B cell (primary cell): Measurements from ENCODE around the gene C3orf18. TPM values are rescaled to one million over a fixed set of nuclear protein-coding genes. Genes with fewer than 3 reads are reported as not detected.

Source experiments
- ATAC-seq: fragments of 200-7000 bp; cut with Tn5 transposase; one replicate; pipeline ENCODE4 v1.10.0; 2021; ENCODE audit warnings: low read depth, mild to moderate bottlenecking, moderate number of reproducible peaks, moderate library complexity
- CTCF ChIA-PET: fragments of 350-600 bp; sonication (Branson Sonifier 250); formaldehyde crosslinking; loops from one replicate; lab custom pipeline; 2021; ENCODE audit warnings: antibody characterized with exemption, inconsistent platforms; lab: Charles Lee
- POLR2A ChIA-PET: fragments of 350-600 bp; sonication (Branson Sonifier 250); formaldehyde crosslinking; loops from one replicate; lab custom pipeline; 2021; ENCODE audit warnings: antibody characterized with exemption; lab: Charles Lee
- DNase-seq: peaks from one replicate; pipeline ENCODE4 v3.0.0; 2013
- H2AFZ ChIP-seq: 2 replicates; pipeline ENCODE4 v1.6.1; 2012; ENCODE audit warnings: mild to moderate bottlenecking, low read depth, low read length; ENCODE audit not compliant: insufficient read depth, poor library complexity, severe bottlenecking
- H3K27ac ChIP-seq, 2 donors: 1 replicate in 1 of 2; 2 replicates in 1 of 2; pipeline ENCODE4 v1.5.1; 2012 to 2013; ENCODE audit warnings: low read length in 2 of 2, mild to moderate bottlenecking in 2 of 2, moderate library complexity in 1 of 2
- H3K27me3 ChIP-seq, 4 experiments: fragments of 200-600 bp in 1 of 4; sonication (generic) in 1 of 4; replicated peaks in 1 of 4; 1 replicate in 2 of 4; 2 replicates in 2 of 4; pipeline versions ENCODE4 v1.6.1 to v1.7.0; 2013 to 2016; ENCODE audit warnings: low read length in 3 of 4, mild to moderate bottlenecking in 2 of 4, mixed read lengths in 1 of 4, moderate library complexity in 1 of 4; ENCODE audit not compliant: insufficient read depth in 4 of 4, control insufficient read depth in 3 of 4; ENCODE audit errors: control extremely low read depth in 1 of 4
- H3K36me3 ChIP-seq, 2 experiments: replicated peaks in 1 of 2; 1 replicate in 1 of 2; 2 replicates in 1 of 2; pipeline versions ENCODE4 v1.6.1 to v1.7.1; 2013; ENCODE audit warnings: low read length in 1 of 2; ENCODE audit not compliant: insufficient read depth in 2 of 2, control insufficient read depth in 1 of 2; ENCODE audit errors: control extremely low read depth in 1 of 2, extremely low read depth in 1 of 2
- H3K4me1 ChIP-seq, 2 donors: fragments of 200-600 bp in 1 of 2; sonication (generic) in 1 of 2; 1 replicate in 1 of 2; 2 replicates in 1 of 2; pipeline versions ENCODE4 v1.5.1 to v1.6.1; 2013 to 2017; ENCODE audit warnings: low read length in 2 of 2; ENCODE audit not compliant: control insufficient read depth in 2 of 2, insufficient read depth in 2 of 2
- H3K4me2 ChIP-seq: replicated peaks from 2 replicates; pipeline ENCODE3; 2012; ENCODE audit warnings: mild to moderate bottlenecking, low read depth, low read length; ENCODE audit not compliant: poor library complexity, severe bottlenecking
- H3K4me3 ChIP-seq, 5 experiments: fragments of 200-600 bp in 1 of 5; sonication (generic) in 1 of 5; 1 replicate in 3 of 5; 2 replicates in 2 of 5; pipeline versions ENCODE4 v1.5.1 to v1.7.0; 2011 to 2016; ENCODE audit warnings: low read length in 4 of 5, mild to moderate bottlenecking in 4 of 5, low read depth in 2 of 5, control low read depth in 1 of 5, moderate library complexity in 1 of 5; ENCODE audit not compliant: insufficient read depth in 1 of 5; ENCODE audit errors: control extremely low read depth in 1 of 5, extremely low read depth in 1 of 5
- H3K79me2 ChIP-seq: fragments of 200-600 bp; sonication (generic); one replicate; pipeline ENCODE4 v1.6.0; 2016; ENCODE audit warnings: low read length; ENCODE audit not compliant: control insufficient read depth, insufficient read depth
- H3K9ac ChIP-seq: fragments of 200-600 bp; sonication (generic); 2 replicates; pipeline ENCODE4 v1.6.1; 2017; ENCODE audit warnings: mild to moderate bottlenecking, low read length, moderate library complexity
- H3K9me3 ChIP-seq, 3 donors: one replicate each; pipeline versions ENCODE4 v1.6.1 to v1.7.1; 2013; ENCODE audit warnings: low read length in 2 of 3; ENCODE audit not compliant: control insufficient read depth in 2 of 3, insufficient read depth in 1 of 3; ENCODE audit errors: control extremely low read depth in 1 of 3
- H4K20me1 ChIP-seq: 2 replicates; pipeline ENCODE4 v1.6.0; 2012; ENCODE audit warnings: mild to moderate bottlenecking, low read length; ENCODE audit not compliant: insufficient read depth, control insufficient read depth, poor library complexity, severe bottlenecking
- H3K27ac Mint-ChIP-seq: one replicate; pipeline ENCODE4 v1.8.0; 2021; ENCODE audit warnings: mixed read lengths
- H3K27me3 Mint-ChIP-seq: one replicate; pipeline ENCODE4 v1.8.0; 2021; ENCODE audit warnings: mixed read lengths
- H3K4me1 Mint-ChIP-seq: one replicate; pipeline ENCODE4 v1.8.0; 2021; ENCODE audit warnings: mixed read lengths
- H3K4me3 Mint-ChIP-seq: one replicate; pipeline ENCODE4 v1.8.0; 2021; ENCODE audit warnings: mixed read lengths
- H3K9me3 Mint-ChIP-seq: one replicate; pipeline ENCODE4 v1.8.0; 2022; ENCODE audit warnings: mixed read lengths; ENCODE audit not compliant: insufficient read depth
- CTCF ChIP-seq: fragments of 200-600 bp; IDR thresholded peaks from one replicate; pipeline ENCODE4 v1.8.0; 2022; ENCODE audit warnings: antibody characterized with exemption, mild to moderate bottlenecking
- EZH2 ChIP-seq: IDR thresholded peaks from 2 replicates; pipeline ENCODE4 v1.6.1; 2012; ENCODE audit warnings: borderline replicate concordance, low read depth, mild to moderate bottlenecking, moderate library complexity, low read length; ENCODE audit not compliant: insufficient read depth, poor library complexity, severe bottlenecking
- WGBS: methylation state at CpG from one replicate; pipeline ENCODE4 v1.1.5; 2013; ENCODE audit warnings: missing lambda C conversion rate; ENCODE audit not compliant: insufficient coverage; 5-methylcytosine and 5-hydroxymethylcytosine counted together
- intact Hi-C: fragments of 100-400 bp; cut with micrococcal nuclease; formaldehyde crosslinking; loops from one replicate; pipeline ENCODE4 v1.10.0; 2022
- polyA plus RNA-seq: library from polyadenylated mRNA; depleted of rRNA; stranded (reverse); fragments of >200 nt; gene quantifications from 2 replicates; pipeline ENCODE4 v1.2.3, GENCODE V29; 2012
- total RNA-seq, 2 donors: library from RNA; stranded (reverse); fragments of 120-200 nt in 1 of 2; gene quantifications; 1 replicate in 1 of 2; 2 replicates in 1 of 2; pipeline versions ENCODE4 v1.2.3 to v1.2.4, GENCODE V29; 2013 to 2022

C3orf18 gene
- total and polyA plus RNA-seq, 2 donors (not counting 1 experiment from before 2014, with no cell fraction given) = 14.3 to 15.4 TPM

GRCh38 chr3:50609071-50609762, 41.7 kb upstream of the C3orf18 start:
- H3K27ac ChIP-seq = no peak overlapping the region
- Mint-ChIP-seq H3K27me3 (no peaks in the 10 kb centered on the region), H3K9me3 (no peaks in the 10 kb centered on the region), H3K27ac (no peak overlapping the region), H3K4me3 (no peak overlapping the region), H3K4me1 (peaks cover 49% of the 10 kb centered on the region)
- no peaks in the 10 kb centered on the region for H3K9me3 ChIP-seq
- no peaks in the 10 kb centered on the region for H4K20me1 ChIP-seq
- ChIA-PET POLR2A (interaction anchor here (2.1 kb wide), 1 partner anchor 18 kb away, joined by 7 read pairs; no protein-coding TSS in a partner anchor), CTCF (interaction anchor here (0.8 to 17.6 kb wide), 5 partner anchors 19 to 1063 kb away, joined by 3 to 541 read pairs (median 5); partner anchors contain the start of genes C3orf18 and HEMK1)
- 52% methylated on average over 3 of the region's 5 CpGs for WGBS
- no peak for TF ChIP-seq EZH2
- TF ChIP-seq CTCF = no peak
- H3K4me1 ChIP-seq = peaks cover 34 to 48% of the 10 kb centered on the region in 2 donors
- H3K9ac ChIP-seq = no peak overlapping the region
- no peak for ATAC-seq
- no peaks in the 10 kb centered on the region for H3K27me3 ChIP-seq
- H3K4me2 ChIP-seq = no peak overlapping the region
- peaks cover 26% of the 10 kb centered on the region for H3K79me2 ChIP-seq
- peaks cover 0 to 4% of the 10 kb centered on the region in 2 experiments for H3K36me3 ChIP-seq
- DNase-seq = no peak
- no peak overlapping the region for H2AFZ ChIP-seq
- intact Hi-C loops = no loop called here
- no peak overlapping the region for H3K4me3 ChIP-seq

GRCh38 chr3:50608278-50608677, 40.7 kb upstream of the C3orf18 start:
- H3K9me3 ChIP-seq = no peaks in the 10 kb centered on the region
- intact Hi-C loops = no loop called here
- ATAC-seq = no peak
- peaks cover 46% of the 10 kb centered on the region for H3K4me1 Mint-ChIP-seq
- no peaks in the 10 kb centered on the region for H3K9me3 Mint-ChIP-seq
- peaks cover 34 to 48% of the 10 kb centered on the region in 2 donors for H3K4me1 ChIP-seq
- POLR2A ChIA-PET = no interaction called here
- TF ChIP-seq CTCF (no peak), EZH2 (no peak)
- WGBS = 79% methylated on average over 5 of the region's 7 CpGs
- DNase-seq = no peak
- H3K27ac ChIP-seq = no peak overlapping the region
- no peak overlapping the region for H2AFZ ChIP-seq
- no peaks in the 10 kb centered on the region for H4K20me1 ChIP-seq
- peaks cover 0 to 4% of the 10 kb centered on the region in 2 experiments for H3K36me3 ChIP-seq
- CTCF ChIA-PET = interaction anchor here (9.8 to 17.6 kb wide), 2 partner anchors 18 to 34 kb away, joined by 204 to 541 read pairs; partner anchors contain the start of genes C3orf18 and HEMK1
- peaks cover 26% of the 10 kb centered on the region for H3K79me2 ChIP-seq
- H3K4me3 Mint-ChIP-seq = no peak overlapping the region
- H3K4me2 ChIP-seq = no peak overlapping the region
- no peaks in the 10 kb centered on the region for H3K27me3 Mint-ChIP-seq
- H3K4me3 ChIP-seq = no peak overlapping the region
- no peak overlapping the region for H3K27ac Mint-ChIP-seq
- H3K9ac ChIP-seq = no peak overlapping the region
- H3K27me3 ChIP-seq = no peaks in the 10 kb centered on the region
